Stimulated activated CD4-positive, alpha-beta T cell treated with anti-CD3 and anti-CD28 coated beads, TNF-alpha, amount 100 ng/mL, for 24 hours (primary cell): ENCODE results near the gene ACADL.
A peak's percentile ranks its signal among the peaks of the same experiment; 100 is the strongest.
"Not testable (repeated sequence)": the region's sequence is repeated elsewhere in the genome, so short reads cannot be mapped to it uniquely, and the experiment has no call there.

Experiments
- DNase-seq, 3 experiments: peaks; one replicate each; pipeline ENCODE4 v3.0.0-alpha.2; 2020; ENCODE audit warnings: low read depth in 3 of 3

The ACADL gene

GRCh38 chr2:210203147-210203546, 22.1 kb downstream of the ACADL start:
- DNase-seq = no peak

GRCh38 chr2:210199854-210200253, 25.4 kb downstream of the ACADL start:
- no peak for DNase-seq

- no peak for DNase-seq
Measured at GRCh38 chr2:210199186-210199765, 26.0 kb downstream of the ACADL start.

- DNase-seq = no peak
Measured at GRCh38 chr2:210198326-210198725, 26.9 kb downstream of the ACADL start.

GRCh38 chr2:210197720-210198119, 27.5 kb downstream of the ACADL start:
- DNase-seq = no peak

- DNase-seq = no peak
Measured at GRCh38 chr2:210195101-210195852, 30.0 kb downstream of the ACADL start.

- no peak for DNase-seq
Measured at GRCh38 chr2:210190345-210190744, 34.9 kb downstream of the ACADL start.

- no peak for DNase-seq
Measured at GRCh38 chr2:210189452-210190138, 35.7 kb downstream of the ACADL start.

- no peak for DNase-seq
Measured at GRCh38 chr2:210188755-210189154, 36.5 kb downstream of the ACADL start.

- no peak for DNase-seq
Measured at GRCh38 chr2:210188190-210188589, 37.1 kb downstream of the ACADL start.

GRCh38 chr2:210183936-210184335, 41.3 kb downstream of the ACADL start:
- not testable (repeated sequence) for DNase-seq

GRCh38 chr2:210181606-210182088, 43.6 kb downstream of the ACADL start:
- DNase-seq = not testable (repeated sequence)

- not testable (repeated sequence) for DNase-seq
Measured at GRCh38 chr2:210181033-210181605, 44.1 kb downstream of the ACADL start.

GRCh38 chr2:210180477-210180876, 44.8 kb downstream of the ACADL start:
- DNase-seq = no peak

- DNase-seq = no peak
Measured at GRCh38 chr2:210179351-210179990, 45.8 kb downstream of the ACADL start.

GRCh38 chr2:210177769-210178168, 47.5 kb downstream of the ACADL start:
- no peak for DNase-seq

GRCh38 chr2:210177115-210177514, 48.1 kb downstream of the ACADL start:
- DNase-seq = not testable (repeated sequence)

- DNase-seq = no peak
Measured at GRCh38 chr2:210174086-210174485, 51.2 kb downstream of the ACADL start.

GRCh38 chr2:210172219-210172575, 53.0 kb downstream of the ACADL start:
- no peak for DNase-seq

- peak; percentile 94 to 96 (median 94) for DNase-seq
Measured at GRCh38 chr2:210171309-210172218, 53.7 kb downstream of the ACADL start, which contains the start of gene KANSL1L. TSS of gene KANSL1L (minus strand) at chr2:210171409. CDS start at chr2:210154582, 16,827 bp downstream.
